ENCODE measurements around the gene CTBP2.

The CTBP2 gene

GRCh38 chr10:125016611-125017202 is 143.7 kb downstream of the CTBP2 start:
- DNase-seq, result no peak

- DNase-seq, result no peak
Observed at GRCh38 chr10:125016123-125016522, 144.2 kb downstream of the CTBP2 start.

DNA sequence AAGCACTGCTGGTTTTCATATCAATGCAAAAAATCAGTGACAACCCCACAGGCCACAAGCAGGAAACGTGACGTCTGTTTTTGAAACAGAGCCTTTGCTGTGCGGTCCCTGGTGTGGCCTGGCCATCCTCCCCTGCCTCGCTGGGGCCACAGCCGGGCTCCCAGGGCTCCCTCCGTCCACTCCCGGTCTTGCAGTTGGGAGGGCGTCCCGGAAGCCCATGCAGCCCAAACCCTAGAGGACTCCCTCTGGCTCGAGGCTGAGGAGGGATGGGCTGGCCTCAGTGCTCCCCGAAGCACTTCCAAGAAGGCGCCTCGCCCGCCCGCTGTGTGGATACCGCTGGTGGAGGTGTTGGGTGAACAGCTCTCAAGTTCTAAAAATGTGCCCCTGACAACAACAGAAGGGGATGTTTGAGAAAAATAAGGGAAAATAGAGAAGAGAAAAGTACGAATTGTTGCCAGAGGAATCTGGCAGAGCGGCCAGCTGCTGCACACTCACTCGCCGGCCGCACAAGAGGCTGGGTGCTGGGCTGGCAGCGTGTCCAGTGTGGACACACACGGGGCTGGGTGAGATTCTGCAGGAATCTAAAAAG is 144.9 kb downstream of the CTBP2 start:
- DNase-seq, result peak; percentile 21

- DNase-seq, result no peak
Observed at GRCh38 chr10:125014836-125015355, 145.5 kb downstream of the CTBP2 start.

DNA sequence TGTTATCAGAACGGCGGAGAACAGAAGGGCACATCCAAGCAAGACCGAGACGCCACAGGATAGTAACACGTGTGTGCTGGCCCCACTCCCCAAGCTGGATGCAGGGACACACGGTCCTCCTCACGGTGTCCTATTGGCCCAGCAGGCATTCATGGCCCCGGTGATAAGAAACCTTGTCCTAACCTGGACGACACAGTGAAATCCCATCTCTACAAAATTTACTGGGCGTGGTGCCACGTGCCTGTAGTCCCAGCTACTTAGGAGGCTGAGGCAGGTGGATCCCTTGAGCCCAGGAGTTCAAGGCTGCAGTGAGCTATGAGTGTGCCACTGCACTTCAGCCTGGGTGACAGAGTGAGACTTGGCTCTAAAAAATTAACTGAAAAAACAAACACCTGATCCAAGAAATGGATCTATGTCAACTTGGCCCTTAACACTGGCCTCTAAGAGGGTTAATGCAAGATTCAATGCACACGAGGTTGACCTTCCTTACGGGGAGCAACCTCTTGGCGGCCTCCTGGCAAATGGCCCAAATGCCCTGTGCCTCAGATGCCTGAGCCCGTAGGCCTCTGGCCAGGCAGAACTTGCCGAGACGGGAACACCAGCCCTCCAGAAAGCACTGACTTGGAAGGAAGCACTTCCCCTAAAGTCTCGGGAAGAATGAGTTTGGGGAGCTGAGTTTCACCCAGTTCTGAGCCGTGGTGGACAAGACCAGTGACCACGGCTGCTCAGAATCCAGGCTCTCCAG is 146.1 kb downstream of the CTBP2 start:
- DNase-seq, result no peak

GRCh38 chr10:125013529-125013872 is 146.9 kb downstream of the CTBP2 start:
- no peak for DNase-seq

GRCh38 chr10:125012851-125013528 is 147.4 kb downstream of the CTBP2 start:
- DNase-seq, result no peak

- no peak for DNase-seq
Observed at GRCh38 chr10:125011926-125012705, 148.2 kb downstream of the CTBP2 start.

GRCh38 chr10:125011171-125011925 is 149.0 kb downstream of the CTBP2 start:
- no peak for DNase-seq

DNA sequence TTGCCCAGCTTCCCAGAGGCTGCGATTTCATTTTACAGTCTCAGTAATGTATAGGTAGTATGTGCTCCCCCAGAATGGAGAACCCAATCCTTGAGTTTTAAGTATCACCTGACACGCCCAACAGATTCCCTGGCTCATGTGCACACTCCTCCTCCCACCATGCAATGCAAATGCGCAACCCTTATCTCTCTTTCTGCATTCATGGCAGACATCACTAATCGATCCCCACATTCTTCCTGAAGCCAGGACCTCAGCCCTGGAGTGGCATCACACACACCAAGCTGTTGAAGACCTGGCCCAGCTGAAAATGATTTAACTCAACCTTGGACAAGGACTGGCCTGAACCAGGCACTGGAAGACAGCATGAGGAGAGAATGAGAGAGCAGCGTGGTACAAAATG is 150.0 kb downstream of the CTBP2 start:
- no peak for DNase-seq

GRCh38 chr10:125009661-125010161 is 150.7 kb downstream of the CTBP2 start:
- DNase-seq, result no peak

- DNase-seq, result no peak
Observed at GRCh38 chr10:125008689-125009638, 151.4 kb downstream of the CTBP2 start.

- DNase-seq, result no peak
Observed at GRCh38 chr10:125007436-125007835, 152.9 kb downstream of the CTBP2 start.

DNA sequence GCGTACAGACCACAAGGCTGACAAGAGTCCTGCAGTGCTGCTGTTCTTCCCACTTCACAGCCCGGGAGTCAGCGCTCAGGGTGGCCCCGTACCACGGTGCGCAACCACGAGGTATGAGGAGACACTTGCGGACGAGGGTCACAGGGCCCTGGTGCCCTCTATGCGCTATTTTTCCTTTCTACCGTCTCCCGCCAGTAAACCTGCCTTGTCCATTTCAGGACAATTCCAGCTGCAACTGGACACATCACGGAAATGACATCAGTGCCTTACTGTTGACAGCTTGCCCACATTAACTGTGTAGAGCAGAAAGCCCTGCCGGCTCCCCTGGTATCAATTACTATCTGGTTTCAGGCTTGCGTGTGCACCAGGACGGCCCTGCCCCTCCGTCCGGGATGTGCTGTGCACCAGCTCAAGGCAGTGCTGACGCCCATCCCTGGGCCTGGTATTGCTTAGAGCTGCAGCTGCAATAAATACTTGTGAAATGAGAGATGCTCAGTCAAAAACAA is 153.4 kb downstream of the CTBP2 start:
- no peak for DNase-seq

- no peak for DNase-seq
Observed at GRCh38 chr10:125006188-125006680, 154.1 kb downstream of the CTBP2 start.

- DNase-seq, result no peak
Observed at GRCh38 chr10:125005312-125006187, 154.8 kb downstream of the CTBP2 start.

GRCh38 chr10:125004571-125005311 is 155.6 kb downstream of the CTBP2 start:
- DNase-seq, result no peak

DNA sequence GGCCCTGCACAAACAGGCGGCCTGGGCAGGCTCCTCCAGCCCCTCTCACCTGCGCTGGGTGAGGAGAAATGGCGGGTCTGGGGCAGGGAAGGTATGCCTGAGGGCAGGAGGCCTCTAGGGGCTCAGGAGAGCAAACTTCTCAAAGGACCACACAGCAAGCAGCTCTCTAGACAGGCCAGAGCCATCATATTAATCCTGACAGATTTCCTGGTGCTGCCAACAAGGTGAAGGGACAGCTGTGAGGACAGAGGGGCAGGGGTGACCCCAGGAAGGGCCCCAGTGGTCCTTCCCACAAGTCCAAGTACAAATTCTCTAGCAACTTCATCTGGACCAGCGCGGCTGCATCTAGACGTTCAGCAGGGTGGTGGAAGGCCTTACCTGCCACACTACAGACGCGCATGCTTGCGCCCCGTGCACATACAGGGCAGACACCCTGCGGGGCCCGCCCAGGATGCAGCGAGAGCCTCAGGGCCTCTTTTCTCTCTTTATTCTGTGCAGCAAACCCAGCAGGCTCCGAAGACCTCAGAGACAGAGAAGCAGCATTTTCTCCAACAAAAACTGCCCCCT is 156.4 kb downstream of the CTBP2 start:
- DNase-seq, result no peak

Data from CD4-positive, alpha-beta T cell treated with Interleukin-10 for 1 hour (primary cell).